Measurements from ENCODE around the gene VSIG10. TPM values are rescaled to one million over a fixed set of nuclear protein-coding genes. Genes with fewer than 3 reads are reported as not detected.

The VSIG10 gene
- total RNA-seq, 4 donors from 2014 or later, result 122 to 207 (median 155) TPM

DNA sequence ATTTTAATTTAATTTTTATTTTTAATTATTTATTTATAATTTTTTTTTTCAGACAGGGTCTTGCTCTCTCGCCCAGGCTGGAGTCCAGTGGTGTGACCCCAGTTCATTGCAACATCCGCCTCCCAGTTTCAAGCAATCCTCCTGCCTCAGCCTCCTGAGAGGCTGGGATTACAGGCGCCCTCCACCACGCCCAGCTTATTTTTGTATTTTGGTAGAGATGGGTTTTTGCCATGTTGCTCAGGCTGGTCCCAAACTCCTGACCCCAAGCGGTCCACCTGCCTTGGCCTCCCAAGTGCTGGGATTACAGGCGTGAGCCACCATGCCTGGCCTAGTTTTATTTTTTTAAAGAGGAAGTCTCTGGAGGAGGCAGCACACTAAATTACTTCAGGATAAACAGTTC lies 18.5 kb upstream of the VSIG10 start:
- Histone ChIP-seq H3K4me1 (peaks cover 4 to 35% (median 12%) of the 10 kb centered on the region in 4 donors), H3K27ac (no peak overlapping the region), H3K9me3 (no peaks in the 10 kb centered on the region), H3K36me3 (no peaks in the 10 kb centered on the region), H3K27me3 (no peaks in the 10 kb centered on the region), H3K4me3 (no peak overlapping the region)
- WGBS, 2 donors (ENCODE audit: low coverage in 1 of 2), result 89 to 100% methylated on average over 1 to 6 of the region's 6 CpGs
- intact Hi-C loops (cut with DNase I; ENCODE audit: low total_unique reads), result no loop called here
- TF ChIP-seq POLR2A (IDR thresholded peaks at IDR 0.05), result no peak
- no peak for TF ChIP-seq EP300 (IDR thresholded peaks at IDR 0.05; ENCODE audit: low read depth)
- TF ChIP-seq, protein P1, sequence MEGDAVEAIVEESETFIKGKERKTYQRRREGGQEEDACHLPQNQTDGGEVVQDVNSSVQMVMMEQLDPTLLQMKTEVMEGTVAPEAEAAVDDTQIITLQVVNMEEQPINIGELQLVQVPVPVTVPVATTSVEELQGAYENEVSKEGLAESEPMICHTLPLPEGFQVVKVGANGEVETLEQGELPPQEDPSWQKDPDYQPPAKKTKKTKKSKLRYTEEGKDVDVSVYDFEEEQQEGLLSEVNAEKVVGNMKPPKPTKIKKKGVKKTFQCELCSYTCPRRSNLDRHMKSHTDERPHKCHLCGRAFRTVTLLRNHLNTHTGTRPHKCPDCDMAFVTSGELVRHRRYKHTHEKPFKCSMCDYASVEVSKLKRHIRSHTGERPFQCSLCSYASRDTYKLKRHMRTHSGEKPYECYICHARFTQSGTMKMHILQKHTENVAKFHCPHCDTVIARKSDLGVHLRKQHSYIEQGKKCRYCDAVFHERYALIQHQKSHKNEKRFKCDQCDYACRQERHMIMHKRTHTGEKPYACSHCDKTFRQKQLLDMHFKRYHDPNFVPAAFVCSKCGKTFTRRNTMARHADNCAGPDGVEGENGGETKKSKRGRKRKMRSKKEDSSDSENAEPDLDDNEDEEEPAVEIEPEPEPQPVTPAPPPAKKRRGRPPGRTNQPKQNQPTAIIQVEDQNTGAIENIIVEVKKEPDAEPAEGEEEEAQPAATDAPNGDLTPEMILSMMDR (IDR thresholded peaks at IDR 0.05), result no peak
- TF ChIP-seq POLR2AphosphoS5 (IDR thresholded peaks at IDR 0.05), result no peak
- DNase-seq, result no peak
- in situ Hi-C loops (cut with MboI; ENCODE audit: low pct_ligation_motif_present in 1 of 4, low pct_unique_long_range_greater_than_20kb in 1 of 4, low sequenced_read_pairs in 3 of 4), result no loop called here

DNA sequence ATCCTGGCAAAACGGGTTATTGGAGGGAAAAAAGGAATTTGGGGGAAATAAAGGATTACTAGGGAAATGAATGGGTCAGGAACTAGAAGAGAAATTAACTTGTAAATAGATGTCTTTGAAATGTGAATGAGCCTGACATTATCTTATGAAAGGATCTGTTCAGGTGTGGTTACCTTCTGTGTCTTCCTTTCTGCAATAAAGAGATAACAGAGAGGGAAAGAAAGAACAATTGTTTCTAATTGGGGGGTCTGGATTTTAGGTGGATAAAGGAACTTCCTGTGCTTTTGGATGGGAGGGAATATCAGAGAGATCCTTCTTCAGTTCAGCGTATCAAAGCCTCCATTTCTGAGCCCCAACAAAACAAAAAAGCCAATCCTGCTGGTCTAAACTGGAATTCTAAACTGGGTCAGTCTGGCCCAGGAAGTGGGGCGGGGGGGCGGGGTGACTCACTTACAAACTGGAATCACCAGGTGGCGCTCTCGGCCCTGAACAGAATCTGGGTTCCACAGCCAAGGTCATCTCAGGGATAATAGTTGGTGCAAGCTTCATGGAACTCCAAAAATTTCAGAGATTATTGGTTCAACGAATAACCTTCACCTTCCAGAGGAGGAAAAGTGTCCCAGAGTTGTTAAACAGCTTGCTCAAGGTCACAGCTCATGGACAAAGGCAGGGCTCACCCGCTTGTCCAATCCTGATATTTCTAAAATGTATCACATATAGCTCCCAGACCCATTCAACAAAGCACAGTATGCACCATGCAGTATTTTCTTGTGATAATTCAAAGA lies 17.0 kb upstream of the VSIG10 start:
- WGBS, 2 donors (ENCODE audit: low coverage in 1 of 2), result 19 to 35% methylated on average over 4 to 8 of the region's 8 CpGs
- intact Hi-C loops (cut with DNase I; ENCODE audit: low total_unique reads), result no loop called here
- Histone ChIP-seq H3K4me1 (peaks cover 4 to 41% (median 19%) of the 10 kb centered on the region in 4 donors), H3K27ac (peak overlapping the region; percentile 44 to 70 (median 52)), H3K4me3 (no peak overlapping the region), H3K36me3 (no peaks in the 10 kb centered on the region), H3K27me3 (no peaks in the 10 kb centered on the region), H3K9me3 (no peaks in the 10 kb centered on the region)
- peak; percentile 85 for DNase-seq
- TF ChIP-seq EP300 (IDR thresholded peaks at IDR 0.05; ENCODE audit: low read depth), result no peak
- TF ChIP-seq, protein P1 (IDR thresholded peaks at IDR 0.05), result peak; percentile 38 to 83 (median 80)
- in situ Hi-C loops (cut with MboI; ENCODE audit: low pct_ligation_motif_present in 1 of 4, low pct_unique_long_range_greater_than_20kb in 1 of 4, low sequenced_read_pairs in 3 of 4), result no loop called here

DNA sequence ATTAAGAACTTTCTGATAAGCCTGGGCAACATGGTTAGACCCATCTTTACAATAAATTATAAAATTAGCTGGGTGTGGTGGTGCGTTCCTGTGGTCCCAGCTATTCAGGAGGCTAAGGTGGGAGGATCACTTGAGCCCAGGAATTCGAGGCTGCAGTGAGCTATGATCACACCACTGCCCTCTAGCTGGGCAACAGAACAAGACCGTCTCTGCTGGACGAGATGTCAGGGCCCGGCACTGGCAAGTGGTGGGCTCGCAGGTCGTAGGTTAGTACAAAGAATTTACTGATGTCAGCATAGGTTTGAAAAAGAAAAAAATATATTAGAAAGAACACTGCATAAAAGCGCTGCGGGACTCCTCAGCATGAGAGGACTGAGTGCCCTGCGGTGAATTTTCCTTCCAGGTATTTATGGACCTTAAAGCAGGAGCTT lies 15.7 kb upstream of the VSIG10 start:
- in situ Hi-C loops (cut with MboI; ENCODE audit: low pct_ligation_motif_present in 1 of 4, low pct_unique_long_range_greater_than_20kb in 1 of 4, low sequenced_read_pairs in 3 of 4), result no loop called here

DNA sequence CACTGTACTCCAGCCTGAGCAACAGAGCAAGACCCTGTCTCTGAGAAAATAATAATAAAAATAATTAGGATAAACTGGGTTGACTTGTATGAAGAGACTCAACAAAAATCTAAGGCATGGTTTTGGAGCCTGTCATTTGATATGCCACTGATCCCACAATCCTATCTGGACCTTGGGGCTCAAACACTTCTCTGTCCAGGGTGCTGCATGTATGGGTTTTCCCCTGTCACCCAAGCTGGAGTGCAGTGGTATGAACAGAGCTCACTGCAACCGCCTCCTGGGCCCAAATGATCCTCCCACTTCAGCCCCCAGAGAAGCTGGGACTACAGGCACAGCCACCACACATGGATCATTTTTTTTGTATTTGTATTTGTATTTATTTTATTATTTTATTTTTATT lies 5.3 kb upstream of the VSIG10 start:
- 100% methylated on average over 1 of the region's 1 CpG; no CpG with 5 or more reads in 1 of the 2 donors for WGBS, 2 donors (ENCODE audit: low coverage in 1 of 2)
- TF ChIP-seq POLR2AphosphoS5 (IDR thresholded peaks at IDR 0.05) (no peak), EP300 (IDR thresholded peaks at IDR 0.05; ENCODE audit: low read depth) (no peak)
- TF ChIP-seq, protein P1 (IDR thresholded peaks at IDR 0.05), result no peak
- in situ Hi-C loops (cut with MboI; ENCODE audit: low pct_ligation_motif_present in 1 of 4, low pct_unique_long_range_greater_than_20kb in 1 of 4, low sequenced_read_pairs in 3 of 4), result no loop called here

More for the DNA sequence above, 15.7 kb upstream of the VSIG10 start:
- WGBS, 2 donors (ENCODE audit: low coverage in 1 of 2), result 87 to 97% methylated on average over 6 to 10 of the region's 10 CpGs
- H3K4me1 ChIP-seq, result peaks cover 4 to 37% (median 19%) of the 10 kb centered on the region in 4 donors
- TF ChIP-seq POLR2AphosphoS5 (IDR thresholded peaks at IDR 0.05) (no peak), POLR2A (IDR thresholded peaks at IDR 0.05) (no peak)
- intact Hi-C loops (cut with DNase I; ENCODE audit: low total_unique reads), result no loop called here
- no peaks in the 10 kb centered on the region for H3K36me3 ChIP-seq
- H3K27me3 ChIP-seq, result no peaks in the 10 kb centered on the region
- no peak overlapping the region for H3K4me3 ChIP-seq
- DNase-seq, result no peak
- H3K27ac ChIP-seq, result no peak overlapping the region
- H3K9me3 ChIP-seq, result no peaks in the 10 kb centered on the region

More for the DNA sequence above, 5.3 kb upstream of the VSIG10 start:
- intact Hi-C loops (cut with DNase I; ENCODE audit: low total_unique reads), result no loop called here
- no peaks in the 10 kb centered on the region for H3K9me3 ChIP-seq
- no peaks in the 10 kb centered on the region for H3K27me3 ChIP-seq
- no peak overlapping the region for H3K4me3 ChIP-seq
- H3K4me1 ChIP-seq, result peaks cover 0 to 12% (median 3%) of the 10 kb centered on the region in 4 donors
- no peaks in the 10 kb centered on the region for H3K36me3 ChIP-seq
- no peak overlapping the region for H3K27ac ChIP-seq
- no peak for DNase-seq
